Smooth muscle cell (in vitro differentiated cells): ENCODE data around the gene CIAO3. TPM values are rescaled to one million over a fixed set of nuclear protein-coding genes. Genes with fewer than 3 reads are reported as not detected.

Experiments
- DNase-seq: peaks from one replicate; lab custom pipeline; 2025; ENCODE audit not compliant: unreplicated experiment; lab: John Stamatoyannopoulos, UW
- H2AFZ ChIP-seq: fragments of 200-600 bp; sonication (generic); 2 replicates; pipeline ENCODE4 v1.6.0; 2016; ENCODE audit warnings: antibody characterized with exemption, low read depth, mild to moderate bottlenecking
- H3F3A ChIP-seq: fragments of 200-600 bp; sonication (generic); 2 replicates; pipeline ENCODE4 v1.6.0; 2017; ENCODE audit warnings: antibody characterized with exemption, low read depth
- H3K27ac ChIP-seq: fragments of 200-600 bp; sonication (generic); 2 replicates; pipeline ENCODE4 v1.5.1; 2016; ENCODE audit warnings: low read depth, mild to moderate bottlenecking
- H3K27me3 ChIP-seq: fragments of 200-600 bp; sonication (generic); 2 replicates; pipeline ENCODE4 v1.6.1; 2016; ENCODE audit warnings: low read depth, mild to moderate bottlenecking
- H3K36me3 ChIP-seq: fragments of 200-600 bp; sonication (generic); 2 replicates; pipeline ENCODE4 v1.5.1; 2016; ENCODE audit warnings: low read depth
- H3K4me1 ChIP-seq: fragments of 200-600 bp; sonication (generic); 2 replicates; pipeline ENCODE4 v1.5.1; 2016; ENCODE audit warnings: low read depth
- H3K4me2 ChIP-seq: fragments of 200-600 bp; sonication (generic); 2 replicates; pipeline ENCODE4 v1.6.0; 2016; ENCODE audit warnings: mild to moderate bottlenecking
- H3K4me3 ChIP-seq: fragments of 200-600 bp; sonication (generic); 2 replicates; pipeline ENCODE4 v1.5.1; 2016; ENCODE audit warnings: mild to moderate bottlenecking
- H3K79me2 ChIP-seq: fragments of 200-600 bp; sonication (generic); 2 replicates; pipeline ENCODE4 v1.6.0; 2016; ENCODE audit warnings: low read depth, mild to moderate bottlenecking
- H3K9ac ChIP-seq: fragments of 200-600 bp; sonication (generic); 2 replicates; pipeline ENCODE4 v1.6.0; 2016; ENCODE audit warnings: low read depth
- H3K9me3 ChIP-seq: fragments of 200-600 bp; sonication (generic); replicated peaks from 2 replicates; pipeline ENCODE4 v1.5.1; 2016; ENCODE audit warnings: low read depth
- H4K20me1 ChIP-seq: fragments of 200-600 bp; sonication (generic); 2 replicates; pipeline ENCODE4 v1.6.0; 2016; ENCODE audit warnings: low read depth
- WGBS: methylation state at CpG from one replicate; pipeline ENCODE4 v1.1.7; 2016; ENCODE audit warnings: low lambda C conversion rate; 5-methylcytosine and 5-hydroxymethylcytosine counted together
- polyA plus RNA-seq: library from polyadenylated mRNA; unstranded; fragments of >200 nt; fragmentation: Nextera tagmentation; extraction: Ambion mirVana; gene quantifications from 2 replicates; pipeline ENCODE4 v1.2.1, GENCODE V29; 2016
- total RNA-seq: library from RNA; depleted of rRNA; stranded (reverse); fragments of >200 nt; gene quantifications from 2 replicates; pipeline ENCODE4 v1.2.3, GENCODE V29; 2014
- TF ChIP-seq, protein P1 (sequence below): fragments of 200-600 bp; sonication (generic); IDR thresholded peaks from 2 replicates; pipeline ENCODE4 v1.5.1; 2017; ENCODE audit warnings: borderline replicate concordance, mild to moderate bottlenecking, antibody characterized with exemption; ENCODE audit not compliant: insufficient read depth, poor library complexity, severe bottlenecking

The CIAO3 gene
- total and polyA plus RNA-seq, 2 experiments from 2014 or later: 19.7 to 39.6 TPM

DNA sequence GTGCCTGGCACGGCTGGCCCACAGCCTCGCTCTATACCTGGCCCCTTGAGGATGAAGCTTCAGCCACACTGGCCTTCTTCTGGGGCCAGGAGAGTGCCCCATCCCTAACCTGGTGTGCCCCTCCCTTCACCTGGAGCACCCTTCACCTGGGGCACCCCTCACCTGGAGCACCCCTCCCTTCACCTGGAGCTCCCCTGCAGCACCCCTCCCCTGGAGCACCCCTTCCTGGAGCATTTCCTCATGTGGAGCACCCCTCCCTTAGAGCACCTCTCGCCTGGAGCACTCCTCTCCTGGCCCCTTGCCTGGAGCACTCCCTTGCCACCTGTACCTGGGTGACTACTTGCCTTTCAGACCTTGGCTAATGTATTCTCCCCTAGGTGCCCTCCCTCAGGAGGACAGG, 32.8 kb downstream of the CIAO3 start:
- DNase-seq: no peak
- H3K36me3 ChIP-seq: no peaks in the 10 kb centered on the region
- TF ChIP-seq, protein P1, sequence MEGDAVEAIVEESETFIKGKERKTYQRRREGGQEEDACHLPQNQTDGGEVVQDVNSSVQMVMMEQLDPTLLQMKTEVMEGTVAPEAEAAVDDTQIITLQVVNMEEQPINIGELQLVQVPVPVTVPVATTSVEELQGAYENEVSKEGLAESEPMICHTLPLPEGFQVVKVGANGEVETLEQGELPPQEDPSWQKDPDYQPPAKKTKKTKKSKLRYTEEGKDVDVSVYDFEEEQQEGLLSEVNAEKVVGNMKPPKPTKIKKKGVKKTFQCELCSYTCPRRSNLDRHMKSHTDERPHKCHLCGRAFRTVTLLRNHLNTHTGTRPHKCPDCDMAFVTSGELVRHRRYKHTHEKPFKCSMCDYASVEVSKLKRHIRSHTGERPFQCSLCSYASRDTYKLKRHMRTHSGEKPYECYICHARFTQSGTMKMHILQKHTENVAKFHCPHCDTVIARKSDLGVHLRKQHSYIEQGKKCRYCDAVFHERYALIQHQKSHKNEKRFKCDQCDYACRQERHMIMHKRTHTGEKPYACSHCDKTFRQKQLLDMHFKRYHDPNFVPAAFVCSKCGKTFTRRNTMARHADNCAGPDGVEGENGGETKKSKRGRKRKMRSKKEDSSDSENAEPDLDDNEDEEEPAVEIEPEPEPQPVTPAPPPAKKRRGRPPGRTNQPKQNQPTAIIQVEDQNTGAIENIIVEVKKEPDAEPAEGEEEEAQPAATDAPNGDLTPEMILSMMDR: no peak
- no peaks in the 10 kb centered on the region for H3K9me3 ChIP-seq
- no peak overlapping the region for H3K27ac ChIP-seq
- no peaks in the 10 kb centered on the region for H4K20me1 ChIP-seq
- peaks cover 4% of the 10 kb centered on the region for H3K4me1 ChIP-seq
- no peaks in the 10 kb centered on the region for H3K79me2 ChIP-seq
- H3K9ac ChIP-seq: no peak overlapping the region
- H3K27me3 ChIP-seq: peaks cover 59% of the 10 kb centered on the region
- 61% methylated on average over 3 of the region's 3 CpGs for WGBS
- no peak overlapping the region for H2AFZ ChIP-seq
- H3K4me2 ChIP-seq: no peak overlapping the region
- H3F3A ChIP-seq: no peaks in the 10 kb centered on the region
- H3K4me3 ChIP-seq: no peak overlapping the region

DNA sequence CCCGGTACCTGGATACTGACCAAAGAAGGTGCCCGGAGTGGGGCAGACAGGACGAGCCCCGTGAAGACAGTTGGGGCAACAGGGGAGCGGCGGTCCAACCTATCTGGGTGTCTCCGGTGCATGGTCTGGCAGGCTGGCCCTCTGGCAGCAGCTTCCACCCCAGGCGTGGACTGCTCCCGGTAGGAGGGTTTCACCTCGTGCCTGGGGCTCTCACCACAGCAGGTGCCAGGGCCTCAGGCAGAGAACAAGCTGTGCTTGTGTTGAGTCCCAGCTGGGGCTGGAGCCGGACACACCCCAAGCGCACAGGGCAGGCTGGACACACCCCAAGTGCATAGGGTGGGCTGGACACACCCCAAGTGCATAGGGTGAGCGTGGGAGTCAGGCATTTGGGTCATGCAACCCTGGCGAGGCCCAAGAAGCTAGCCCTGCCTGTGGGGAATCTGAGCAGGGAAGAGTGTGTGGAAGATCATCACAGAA, 33.7 kb downstream of the CIAO3 start:
- Histone ChIP-seq H3F3A (no peaks in the 10 kb centered on the region), H3K27me3 (peaks cover 68% of the 10 kb centered on the region), H3K4me2 (no peak overlapping the region), H3K4me1 (peaks cover 4% of the 10 kb centered on the region), H3K9ac (no peak overlapping the region), H3K36me3 (no peaks in the 10 kb centered on the region), H3K79me2 (no peaks in the 10 kb centered on the region), H3K4me3 (no peak overlapping the region), H3K27ac (no peak overlapping the region), H3K9me3 (no peaks in the 10 kb centered on the region), H2AFZ (no peak overlapping the region), H4K20me1 (no peaks in the 10 kb centered on the region)
- DNase-seq: no peak
- 62% methylated on average over 14 of the region's 14 CpGs for WGBS
- TF ChIP-seq, protein P1: no peak

DNA sequence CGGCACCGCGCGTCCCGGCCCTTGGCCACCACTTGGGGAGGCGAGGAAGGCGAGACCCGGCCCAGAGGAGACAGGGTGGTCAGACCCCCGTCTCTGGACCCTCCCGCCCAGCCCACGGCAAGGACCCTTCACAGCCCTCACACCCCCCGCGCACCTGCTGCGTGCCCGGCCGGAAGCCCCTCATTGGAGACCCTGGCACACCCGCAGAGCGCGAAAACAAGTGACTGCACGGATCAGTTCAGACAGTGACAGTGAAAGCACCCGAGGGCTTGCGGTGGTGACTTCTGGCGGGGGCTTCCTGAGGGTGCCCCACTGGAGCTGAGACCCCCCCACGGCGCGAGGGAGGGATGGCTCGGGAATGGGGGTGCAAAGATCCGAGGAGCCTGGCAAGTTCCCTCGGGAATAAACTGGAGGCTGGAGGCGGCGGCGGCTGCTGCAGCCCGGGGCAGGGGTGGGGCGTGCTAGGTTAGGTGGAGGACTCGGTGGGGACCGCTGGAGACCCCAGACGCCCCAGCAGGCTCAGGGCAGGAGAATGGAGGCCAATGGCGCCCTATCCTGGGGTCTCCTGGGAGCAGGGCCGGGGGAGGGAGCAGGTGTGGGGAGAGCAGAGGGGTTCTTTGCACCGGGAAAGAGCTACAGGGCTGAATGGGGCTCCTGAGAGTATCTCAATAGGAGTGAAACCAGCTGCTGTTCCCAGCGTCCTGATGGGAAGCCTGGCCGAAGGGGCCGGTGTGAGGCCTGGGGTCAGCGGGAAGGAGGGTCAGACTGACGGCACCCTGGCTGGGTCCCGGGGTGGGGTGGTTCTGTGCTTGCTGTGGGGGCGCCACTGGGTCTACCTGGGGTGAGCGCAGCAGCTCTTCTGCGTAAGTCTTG, 34.4 kb downstream of the CIAO3 start:
- TF ChIP-seq, protein P1: no peak
- H3K27me3 ChIP-seq: peaks cover 75% of the 10 kb centered on the region
- 8% methylated on average over 24 of the region's 49 CpGs for WGBS
- H3K79me2 ChIP-seq: no peaks in the 10 kb centered on the region
- no peak overlapping the region for H3K27ac ChIP-seq
- no peaks in the 10 kb centered on the region for H3F3A ChIP-seq
- H3K9me3 ChIP-seq: no peaks in the 10 kb centered on the region
- H3K4me1 ChIP-seq: peaks cover 4% of the 10 kb centered on the region
- H3K36me3 ChIP-seq: no peaks in the 10 kb centered on the region
- H3K4me2 ChIP-seq: no peak overlapping the region
- H3K9ac ChIP-seq: no peak overlapping the region
- H2AFZ ChIP-seq: no peak overlapping the region
- H3K4me3 ChIP-seq: no peak overlapping the region
- DNase-seq: no peak
- H4K20me1 ChIP-seq: no peaks in the 10 kb centered on the region
